CD14-positive monocyte (primary cell): Measurements from ENCODE around the gene SLCO3A1. TPM values are rescaled to one million over a fixed set of nuclear protein-coding genes. Genes with fewer than 3 reads are reported as not detected.
A peak's percentile ranks its signal among the peaks of the same experiment; 100 is the strongest.

Source experiments
- DNase-seq, 3 donors: peaks; one replicate each; pipeline ENCODE4 v3.0.0-alpha.2; 2011 to 2022
- H2AFZ ChIP-seq: 2 replicates; pipeline ENCODE4 v1.6.0; 2012; ENCODE audit warnings: mild to moderate bottlenecking, low read depth, low read length, inconsistent platforms; ENCODE audit not compliant: insufficient read depth, poor library complexity, severe bottlenecking
- H3K27ac ChIP-seq, 2 donors: 1 replicate in 1 of 2; 2 replicates in 1 of 2; pipeline ENCODE4 v1.5.1; 2012 to 2013; ENCODE audit warnings: low read length in 2 of 2, control low read depth in 1 of 2, inconsistent platforms in 1 of 2, low read depth in 1 of 2, mild to moderate bottlenecking in 1 of 2
- H3K27me3 ChIP-seq, 2 donors: one replicate each; pipeline versions ENCODE4 v1.6.0 to v1.6.1; 2011 to 2013; ENCODE audit warnings: low read length in 2 of 2; ENCODE audit not compliant: control insufficient read depth in 2 of 2, insufficient read depth in 2 of 2
- H3K36me3 ChIP-seq, 2 donors: replicated peaks in 1 of 2; 1 replicate in 1 of 2; 2 replicates in 1 of 2; pipeline versions ENCODE4 v1.5.1 to v1.6.1; 2012 to 2013; ENCODE audit warnings: low read length in 2 of 2, control low read depth in 1 of 2, inconsistent platforms in 1 of 2, mild to moderate bottlenecking in 1 of 2; ENCODE audit not compliant: insufficient read depth in 2 of 2, control insufficient read depth in 1 of 2
- H3K4me1 ChIP-seq, 2 donors: 1 replicate in 1 of 2; 2 replicates in 1 of 2; pipeline versions ENCODE4 v1.5.1 to v1.6.1; 2012 to 2013; ENCODE audit warnings: low read length in 2 of 2, control low read depth in 1 of 2, inconsistent platforms in 1 of 2, mild to moderate bottlenecking in 1 of 2, moderate library complexity in 1 of 2; ENCODE audit not compliant: insufficient read depth in 2 of 2, control insufficient read depth in 1 of 2
- H3K4me2 ChIP-seq: replicated peaks from 2 replicates; pipeline ENCODE3; 2012; ENCODE audit warnings: low read length, moderate library complexity, mild to moderate bottlenecking; ENCODE audit not compliant: poor library complexity, severe bottlenecking; ENCODE audit errors: extremely low read depth
- H3K4me3 ChIP-seq, 3 experiments: fragments of 200-600 bp in 1 of 3; sonication (generic) in 1 of 3; replicated peaks in 1 of 3; 1 replicate in 2 of 3; 2 replicates in 1 of 3; pipeline ENCODE4 v1.5.1; 2011 to 2013; ENCODE audit warnings: low read length in 3 of 3, mild to moderate bottlenecking in 3 of 3, control low read depth in 2 of 3, low read depth in 2 of 3, inconsistent platforms in 1 of 3, moderate library complexity in 1 of 3
- H3K79me2 ChIP-seq: 2 replicates; pipeline ENCODE4 v1.6.0; 2012; ENCODE audit warnings: mild to moderate bottlenecking, control low read depth, inconsistent platforms, low read length, moderate library complexity; ENCODE audit not compliant: insufficient read depth
- H3K9ac ChIP-seq: 2 replicates; pipeline ENCODE4 v1.6.0; 2017; ENCODE audit warnings: low read length, mild to moderate bottlenecking; ENCODE audit not compliant: insufficient read depth, poor library complexity, severe bottlenecking
- H3K9me3 ChIP-seq, 2 donors: replicated peaks in 1 of 2; 1 replicate in 1 of 2; 2 replicates in 1 of 2; pipeline versions ENCODE4 v1.5.1 to v1.6.1; 2012 to 2013; ENCODE audit warnings: low read length in 2 of 2, control low read depth in 1 of 2; ENCODE audit not compliant: control insufficient read depth in 1 of 2, insufficient read depth in 1 of 2
- H4K20me1 ChIP-seq: 2 replicates; pipeline ENCODE4 v1.6.0; 2012; ENCODE audit warnings: mild to moderate bottlenecking, low read length, control low read depth, moderate library complexity; ENCODE audit not compliant: insufficient read depth
- H3K27ac Mint-ChIP-seq, 7 donors: one replicate each; pipeline ENCODE4 v1.8.0; 2020; ENCODE audit warnings: mild to moderate bottlenecking in 7 of 7, mixed read lengths in 7 of 7, moderate library complexity in 6 of 7, inconsistent platforms in 2 of 7
- H3K27me3 Mint-ChIP-seq, 3 donors: one replicate each; pipeline ENCODE4 v1.8.0; 2021 to 2022; ENCODE audit warnings: low read depth in 3 of 3, mild to moderate bottlenecking in 3 of 3, mixed read lengths in 3 of 3, moderate library complexity in 3 of 3, inconsistent platforms in 1 of 3
- H3K36me3 Mint-ChIP-seq, 2 donors: one replicate each; pipeline ENCODE4 v1.8.0; 2020; ENCODE audit warnings: mixed read lengths in 2 of 2, inconsistent platforms in 1 of 2, mild to moderate bottlenecking in 1 of 2
- H3K4me1 Mint-ChIP-seq: one replicate; pipeline ENCODE4 v1.8.0; 2020; ENCODE audit warnings: mild to moderate bottlenecking, mixed read lengths
- H3K4me3 Mint-ChIP-seq, 2 donors: one replicate each; pipeline ENCODE4 v1.8.0; 2020; ENCODE audit warnings: mild to moderate bottlenecking in 2 of 2, mixed read lengths in 2 of 2, moderate library complexity in 1 of 2
- H3K9me3 Mint-ChIP-seq, 7 donors: one replicate each; pipeline ENCODE4 v1.8.0; 2020 to 2022; ENCODE audit warnings: mixed read lengths in 7 of 7, mild to moderate bottlenecking in 6 of 7, moderate library complexity in 6 of 7, inconsistent platforms in 2 of 7
- CTCF ChIP-seq: fragments of 200-600 bp; IDR thresholded peaks from one replicate; pipeline ENCODE4 v1.8.0; 2022; ENCODE audit warnings: antibody characterized with exemption, mild to moderate bottlenecking
- WGBS: methylation state at CpG from one replicate; pipeline ENCODE4 v1.1.5; 2013; ENCODE audit warnings: missing lambda C conversion rate; ENCODE audit not compliant: insufficient coverage; 5-methylcytosine and 5-hydroxymethylcytosine counted together
- intact Hi-C, 2 donors: fragments of 100-400 bp; cut with micrococcal nuclease; formaldehyde crosslinking; loops; one replicate each; pipeline versions ENCODE4 v1.15.0 to v1.15.1; 2023
- polyA plus RNA-seq, 3 donors: library from polyadenylated mRNA; depleted of rRNA in 1 of 3; unstranded in 2 of 3; stranded (reverse) in 1 of 3; fragments of 300-500 nt in 2 of 3; fragments of >200 nt in 1 of 3; fragmentation: Illumina TruSeq in 2 of 3; gene quantifications; 1 replicate in 2 of 3; 2 replicates in 1 of 3; pipeline ENCODE4 v1.2.3, GENCODE V29; 2012 to 2021

Gene SLCO3A1
- polyA plus RNA-seq, 3 donors = 53.7 to 76.2 (median 62.8) TPM

DNA sequence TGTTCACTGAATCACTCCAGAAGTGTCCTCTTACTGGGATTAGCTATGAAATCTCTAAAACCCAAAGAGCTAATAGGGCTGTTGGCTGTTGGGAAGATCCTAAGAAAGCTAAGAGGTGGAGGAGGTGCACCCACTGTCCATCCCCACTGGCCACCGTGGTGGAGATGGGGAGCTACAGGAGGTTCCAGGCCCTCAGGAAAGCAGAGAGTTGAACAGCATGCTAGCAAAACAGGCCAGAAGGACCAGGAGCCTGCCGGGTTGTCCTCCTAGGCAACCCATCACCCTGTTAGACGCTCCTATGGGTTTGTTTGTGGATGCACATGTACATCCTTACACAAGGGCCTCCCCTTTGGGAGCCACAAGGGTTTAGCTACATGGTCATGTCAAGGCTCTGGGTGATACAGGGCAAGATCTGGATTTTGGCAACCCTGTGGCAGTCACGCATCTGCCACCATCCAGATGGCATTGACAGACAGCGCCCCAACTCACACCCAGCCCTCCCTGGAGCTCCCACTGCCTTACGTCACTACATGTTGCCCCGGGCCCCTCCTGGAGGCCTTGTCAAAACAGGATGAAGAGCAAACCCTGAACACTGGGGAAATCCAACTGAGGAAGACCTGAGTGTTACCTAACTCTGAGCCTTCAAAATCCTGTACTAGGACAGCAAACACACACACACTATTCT lies 208.1 kb downstream of the SLCO3A1 start:
- Histone ChIP-seq H3K4me2 (no peak overlapping the region), H3K9ac (no peak overlapping the region), H4K20me1 (peaks cover 100% of the 10 kb centered on the region), H3K4me1 (no peaks in the 10 kb centered on the region), H3K36me3 (no peaks in the 10 kb centered on the region), H3K79me2 (peaks cover 95% of the 10 kb centered on the region), H3K9me3 (no peaks in the 10 kb centered on the region), H3K27ac (no peak overlapping the region), H2AFZ (no peak overlapping the region), H3K4me3 (no peak overlapping the region), H3K27me3 (no peaks in the 10 kb centered on the region)
- peaks cover 4% of the 10 kb centered on the region for H3K4me1 Mint-ChIP-seq
- peaks cover 0 to 3% (median 0%) of the 10 kb centered on the region in 3 donors for H3K27me3 Mint-ChIP-seq
- intact Hi-C loops = no loop called here
- H3K36me3 Mint-ChIP-seq = peaks cover 0 to 14% of the 10 kb centered on the region in 2 donors
- DNase-seq = no peak
- WGBS = 95% methylated on average over 4 of the region's 7 CpGs
- H3K4me3 Mint-ChIP-seq = no peak overlapping the region
- TF ChIP-seq CTCF = no peak
- H3K9me3 Mint-ChIP-seq = no peaks in the 10 kb centered on the region
- peak overlapping the region in 1 of 7 donors; percentile 35 for H3K27ac Mint-ChIP-seq

GRCh38 chr15:92062505-92062904 lies 209.0 kb downstream of the SLCO3A1 start:
- Histone ChIP-seq H3K36me3 (no peaks in the 10 kb centered on the region), H3K4me3 (no peak overlapping the region), H3K27ac (no peak overlapping the region), H2AFZ (no peak overlapping the region), H4K20me1 (peaks cover 100% of the 10 kb centered on the region), H3K9ac (no peak overlapping the region), H3K9me3 (no peaks in the 10 kb centered on the region), H3K4me1 (peaks cover 2% of the 10 kb centered on the region in 2 donors), H3K4me2 (no peak overlapping the region), H3K27me3 (no peaks in the 10 kb centered on the region), H3K79me2 (peaks cover 95% of the 10 kb centered on the region)
- DNase-seq = no peak
- 100% methylated on average over 4 of the region's 5 CpGs for WGBS
- peaks cover 0 to 14% of the 10 kb centered on the region in 2 donors for H3K36me3 Mint-ChIP-seq
- H3K27ac Mint-ChIP-seq = peak overlapping the region in 2 of 7 donors; percentile 64 to 67
- TF ChIP-seq CTCF = no peak
- H3K27me3 Mint-ChIP-seq = peaks cover 0 to 3% (median 0%) of the 10 kb centered on the region in 3 donors
- H3K9me3 Mint-ChIP-seq = no peaks in the 10 kb centered on the region
- no peak overlapping the region for H3K4me3 Mint-ChIP-seq
- H3K4me1 Mint-ChIP-seq = peaks cover 10% of the 10 kb centered on the region
- intact Hi-C loops = no loop called here
